Stimulated activated CD4-positive, alpha-beta T cell treated with anti-CD3 and anti-CD28 coated beads, Interleukin-12 subunit alpha, Interleukin-12 subunit beta, amount 100 ng/mL, for 48 hours (primary cell): ENCODE data around the gene CISH.

Experiments used
- DNase-seq, 3 donors: peaks; one replicate each; pipeline ENCODE4 v3.0.0-alpha.2; 2020; ENCODE audit warnings: low read depth in 2 of 3, low spot score in 1 of 3

CISH gene

DNA sequence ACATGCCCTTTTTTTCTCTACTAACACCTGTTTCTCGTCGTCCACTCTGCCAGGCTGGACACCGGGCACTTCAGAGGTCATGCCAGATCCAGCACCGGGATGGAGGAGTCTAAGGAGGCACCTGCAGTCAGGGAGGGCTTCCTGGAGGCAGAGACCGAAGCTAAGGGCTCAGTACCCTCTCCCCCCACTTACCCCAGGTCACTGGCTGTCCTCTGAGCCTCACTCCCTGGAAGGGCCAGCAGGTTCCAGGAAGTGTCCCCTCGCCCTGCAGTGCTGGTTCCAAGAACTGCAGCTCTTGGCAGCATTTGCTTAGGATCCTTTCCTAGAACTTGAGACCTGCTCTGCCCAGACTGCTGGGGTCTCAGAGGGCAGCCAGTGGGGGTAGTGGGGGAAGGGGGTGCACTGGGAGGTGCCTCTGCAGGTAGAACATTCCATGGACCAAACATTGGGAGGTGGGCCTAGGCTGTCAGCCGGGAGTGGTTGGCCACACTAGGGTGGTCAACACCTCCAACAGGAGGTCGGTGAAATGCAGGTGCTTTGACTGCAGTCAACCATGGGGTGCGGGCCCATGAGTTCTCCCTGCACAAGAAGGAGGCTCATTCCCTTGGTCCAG lies 11.3 kb downstream of the CISH start:
- no peak for DNase-seq

DNA sequence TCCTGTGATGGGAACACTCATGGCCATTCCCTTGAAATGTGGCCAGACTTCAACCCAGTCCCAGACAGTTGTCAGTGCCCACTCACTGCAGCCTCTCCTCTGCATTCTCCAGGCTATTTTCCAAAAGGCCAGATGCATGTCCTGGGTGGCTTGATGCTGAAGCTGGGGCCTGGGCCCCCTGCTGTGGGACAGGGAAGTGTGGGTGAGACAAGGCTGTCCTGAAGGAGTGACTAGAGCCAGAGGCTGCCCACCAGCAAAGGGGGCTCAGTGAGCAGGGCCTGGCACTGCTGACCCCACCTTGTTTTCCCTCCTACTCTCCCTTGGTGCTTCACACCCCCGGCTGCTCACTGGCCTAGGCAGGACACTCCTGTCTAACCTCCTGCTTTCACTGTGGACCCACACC lies 11.9 kb downstream of the CISH start:
- DNase-seq = no peak

DNA sequence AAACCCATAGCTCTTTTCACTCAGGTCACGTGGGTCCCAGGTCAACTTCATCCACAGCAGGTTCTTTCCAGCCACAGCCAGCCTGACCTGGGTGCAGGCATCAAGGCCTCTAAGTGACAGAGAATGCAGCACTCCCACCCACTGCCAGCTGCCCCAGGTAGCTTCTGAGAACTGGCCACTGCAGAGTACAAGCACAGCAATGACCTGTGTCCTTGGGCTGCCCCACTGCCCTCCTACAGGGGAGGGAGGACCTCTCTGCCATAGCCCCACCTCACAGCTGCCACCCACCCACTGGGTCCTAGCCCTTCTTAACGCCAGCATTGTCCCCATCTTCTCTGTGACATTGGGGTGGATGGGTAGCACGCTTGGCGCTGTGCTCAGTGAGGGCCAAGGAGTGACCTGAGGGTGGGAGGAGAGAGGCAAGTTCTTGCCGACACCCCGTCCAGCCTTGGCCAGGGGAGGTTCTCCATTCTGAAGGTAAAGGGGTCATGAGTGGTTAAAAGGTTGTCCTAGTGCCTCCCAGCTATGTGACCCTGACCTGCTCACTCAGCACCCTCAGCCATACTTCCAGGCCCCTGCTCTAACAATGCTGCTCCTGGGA lies 12.4 kb downstream of the CISH start:
- no peak for DNase-seq

DNA sequence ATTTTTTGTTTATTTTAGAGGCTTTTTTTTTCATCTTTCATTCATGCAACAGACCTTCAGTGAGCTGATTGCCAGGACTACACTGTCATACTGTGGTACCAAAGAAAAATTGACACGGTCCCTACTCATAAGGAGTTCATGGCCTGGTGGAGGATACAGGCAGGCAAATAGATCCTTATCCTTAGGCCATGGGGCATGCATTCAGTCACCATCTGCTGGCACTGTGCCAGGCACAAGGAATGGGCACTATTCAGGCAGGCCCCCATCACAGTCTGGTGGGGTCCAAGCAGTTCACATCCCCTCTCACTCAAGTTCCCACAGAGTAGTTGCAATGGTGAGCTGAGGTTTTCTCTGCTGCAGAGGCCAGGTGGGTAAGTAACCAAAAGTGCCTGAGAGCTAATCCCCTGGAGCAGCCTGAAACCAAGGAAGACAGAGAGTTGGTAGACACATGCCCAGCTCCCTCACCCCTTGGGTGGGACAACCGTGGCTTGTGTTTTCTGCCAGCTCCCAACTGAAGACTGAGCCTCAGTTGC lies 17.3 kb downstream of the CISH start:
- DNase-seq = no peak

DNA sequence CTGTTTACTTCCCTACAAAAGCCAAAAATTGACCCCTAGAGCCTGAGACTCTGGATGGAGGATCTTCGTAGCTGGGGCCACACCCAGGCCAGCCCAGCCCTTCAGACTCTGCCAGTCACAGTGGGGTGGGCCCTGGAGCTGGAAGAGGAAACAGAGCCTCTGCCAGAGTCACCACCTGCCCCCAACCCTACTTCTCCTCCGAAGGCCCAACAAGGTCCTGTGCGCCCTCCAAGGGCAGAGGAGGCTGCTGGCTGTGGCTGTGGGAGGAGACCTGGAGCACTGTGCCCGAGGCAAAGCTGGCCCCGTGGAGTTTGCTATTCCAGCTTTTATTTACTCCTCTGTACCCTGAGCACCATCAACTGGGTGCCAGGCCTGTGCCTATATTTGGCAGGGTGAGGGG lies 19.0 kb downstream of the CISH start:
- DNase-seq = no peak

DNA sequence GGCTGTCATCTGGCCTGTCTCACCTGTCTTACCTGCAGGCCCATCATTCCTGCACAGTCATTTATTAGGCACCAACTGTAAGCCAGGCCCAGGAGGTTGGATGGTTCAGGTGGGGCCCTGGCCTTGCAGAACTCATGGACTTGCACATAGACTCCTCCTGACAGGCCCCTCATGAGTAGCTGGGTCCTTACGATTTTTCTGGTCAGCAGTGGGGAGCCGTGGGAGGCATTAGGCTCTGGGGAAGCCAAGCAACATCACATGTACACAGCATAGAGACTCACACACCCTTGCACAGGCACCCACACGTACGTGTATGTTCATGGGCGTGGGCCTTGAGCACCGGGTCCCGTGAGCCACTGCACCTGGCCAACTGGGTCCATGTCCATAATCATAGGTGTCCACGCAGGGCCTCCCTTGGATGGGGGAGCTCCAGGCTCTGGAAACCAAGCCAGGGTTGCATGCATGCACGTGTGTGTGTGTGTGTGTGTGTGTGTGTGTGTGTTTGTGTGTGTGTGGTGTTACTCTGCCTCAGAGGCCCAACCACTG lies 20.3 kb downstream of the CISH start:
- no peak for DNase-seq

DNA sequence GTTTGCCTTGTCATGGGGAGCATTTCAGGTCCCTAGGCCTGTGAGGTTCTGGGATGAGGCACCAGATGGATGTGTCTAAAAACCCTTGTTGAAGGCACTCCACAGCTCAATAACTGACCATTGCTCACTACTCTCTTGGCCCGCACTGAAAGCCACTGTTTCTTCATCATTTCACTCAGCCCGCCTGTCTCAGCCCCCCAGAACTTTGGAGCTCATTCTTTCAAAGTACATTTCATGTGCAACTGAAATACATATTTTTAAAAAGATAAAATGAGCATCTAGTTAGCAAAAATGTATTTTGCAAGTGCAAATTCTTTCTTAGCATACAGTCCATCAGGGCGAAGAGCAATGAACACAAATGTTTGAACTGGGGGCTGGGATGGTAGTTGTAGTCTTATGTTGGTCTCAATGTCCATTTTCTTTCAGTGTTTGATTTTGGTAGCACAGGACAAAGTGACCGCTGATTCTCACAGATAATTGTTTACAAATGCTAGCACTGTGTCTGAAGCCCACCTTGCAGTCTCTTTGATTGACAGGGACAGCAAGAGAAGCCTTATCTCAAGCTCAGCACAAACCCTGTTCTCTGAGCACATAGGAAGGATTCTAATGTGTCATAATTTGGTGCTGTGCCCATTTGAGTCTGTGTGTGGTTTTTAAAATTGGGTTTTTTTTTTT lies 22.7 kb downstream of the CISH start:
- DNase-seq = no peak

DNA sequence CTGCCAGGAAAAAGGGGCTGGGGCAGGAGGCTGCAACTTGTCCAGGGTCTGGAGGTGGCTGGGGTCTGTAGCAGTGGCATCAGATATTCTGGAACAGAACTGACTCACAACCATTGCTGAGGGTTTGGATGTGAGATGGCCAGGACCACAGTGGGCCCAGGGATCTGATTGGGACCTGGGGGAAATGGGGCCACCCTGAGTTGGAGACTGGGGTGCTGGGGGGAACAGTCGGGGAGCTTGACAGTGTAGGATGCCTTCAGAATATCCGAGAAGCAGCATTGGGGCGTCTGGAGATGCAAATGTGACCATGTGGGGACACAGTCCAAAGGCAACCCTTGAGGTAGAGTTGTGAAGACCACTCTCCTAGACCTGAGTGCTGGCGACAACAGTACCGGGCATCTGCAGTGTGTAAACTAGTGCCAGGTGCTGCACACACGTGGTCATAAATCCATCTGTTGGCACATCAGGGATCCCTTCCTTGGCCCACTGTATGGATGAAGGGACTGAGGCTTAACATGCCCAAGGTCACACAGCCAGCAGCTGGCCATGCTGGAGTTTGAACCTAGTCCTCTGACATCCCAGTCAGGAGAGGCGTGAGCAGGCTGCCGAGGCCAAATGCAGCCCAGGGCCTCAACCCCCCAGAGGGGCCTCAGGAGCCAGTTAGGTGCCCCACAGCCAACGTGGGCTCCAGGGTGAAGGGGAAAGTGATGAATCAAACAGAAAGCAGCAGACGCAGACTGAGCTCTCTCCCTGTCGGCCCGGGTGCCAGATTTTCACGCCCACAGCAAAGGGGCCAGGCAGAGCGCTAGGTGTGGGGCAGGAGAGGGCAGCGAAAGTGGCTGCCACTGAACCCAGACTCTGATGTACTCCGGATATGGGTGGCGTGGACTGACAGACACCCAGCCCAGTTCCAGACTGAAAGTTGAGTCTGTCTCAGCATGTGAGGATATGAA lies 23.5 kb downstream of the CISH start:
- DNase-seq = peak; percentile 85 to 91 (median 86)

DNA sequence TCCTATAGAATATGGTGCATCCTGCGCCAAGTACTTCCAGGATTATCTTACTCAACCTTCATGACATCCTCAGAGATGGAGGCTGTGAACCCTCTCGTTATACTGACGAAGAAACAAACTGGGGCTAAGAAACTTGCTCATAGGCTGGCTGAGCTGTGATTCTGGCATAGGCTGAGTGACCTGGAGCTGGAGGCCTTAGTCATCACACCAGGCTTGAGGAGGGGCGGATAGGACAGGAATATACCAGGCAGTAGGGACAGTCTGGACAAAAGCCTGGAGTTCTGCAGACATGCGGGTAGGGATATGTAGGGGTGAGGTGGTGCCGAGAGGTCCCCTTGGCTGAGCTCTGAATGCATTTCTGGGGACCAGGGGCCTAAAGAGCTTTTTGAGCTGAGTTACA lies 24.2 kb downstream of the CISH start:
- DNase-seq = no peak

DNA sequence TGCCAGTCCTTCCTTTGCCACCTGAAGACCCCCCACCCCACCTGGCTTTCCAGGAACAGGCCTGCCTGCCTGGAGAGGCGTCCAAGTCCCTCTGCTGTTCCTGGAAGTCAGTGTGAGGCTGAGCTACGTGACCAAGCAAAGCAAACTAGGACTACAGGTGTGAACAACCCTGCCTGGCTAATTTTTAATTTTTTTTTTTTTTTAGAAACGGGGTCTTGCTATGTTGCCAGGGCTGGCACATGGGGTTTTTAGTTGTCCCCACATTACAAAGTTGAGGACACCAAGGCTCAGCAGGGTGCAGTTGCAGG lies 24.9 kb downstream of the CISH start:
- DNase-seq = no peak

DNA sequence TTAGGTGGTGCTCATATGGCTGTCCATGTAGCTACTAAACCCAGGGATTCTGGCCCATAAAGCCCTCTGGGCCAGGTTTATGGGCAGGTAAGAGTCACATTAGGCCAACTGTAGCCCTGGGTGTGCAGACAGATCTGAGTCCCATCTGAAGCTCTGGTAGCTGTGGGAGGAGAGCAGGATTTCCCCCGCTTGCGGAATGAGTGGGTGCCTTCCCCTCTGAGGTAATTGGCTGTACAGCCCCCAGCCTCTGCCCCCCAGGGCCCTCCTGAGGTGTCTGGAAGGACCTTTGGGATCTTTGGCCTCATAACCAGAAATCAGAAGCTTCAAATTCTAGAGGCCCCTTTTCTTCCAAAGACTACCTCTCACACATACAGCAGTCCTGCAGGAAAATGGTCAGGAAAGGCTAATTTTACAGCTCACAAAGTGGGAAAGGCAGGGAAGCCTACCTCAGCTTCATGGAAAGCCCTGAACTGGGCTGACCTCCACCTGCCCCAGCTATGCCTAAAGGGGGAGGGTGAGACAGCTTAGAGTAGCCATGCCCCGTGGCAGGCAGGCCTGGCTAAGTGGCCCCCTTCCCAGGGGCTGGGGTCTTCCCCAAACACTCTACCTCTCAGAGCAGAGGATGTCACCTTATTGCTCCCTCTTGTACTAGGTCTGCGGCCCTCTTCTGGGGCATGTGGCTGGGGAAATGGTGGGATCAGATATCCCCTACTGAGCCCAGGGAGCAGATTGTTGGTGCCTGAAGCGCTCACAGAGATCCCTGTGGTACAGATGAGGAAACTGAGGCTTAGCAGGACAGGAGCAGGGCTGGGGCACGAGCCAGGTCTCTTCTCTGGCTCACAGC lies 25.4 kb downstream of the CISH start:
- no peak for DNase-seq

DNA sequence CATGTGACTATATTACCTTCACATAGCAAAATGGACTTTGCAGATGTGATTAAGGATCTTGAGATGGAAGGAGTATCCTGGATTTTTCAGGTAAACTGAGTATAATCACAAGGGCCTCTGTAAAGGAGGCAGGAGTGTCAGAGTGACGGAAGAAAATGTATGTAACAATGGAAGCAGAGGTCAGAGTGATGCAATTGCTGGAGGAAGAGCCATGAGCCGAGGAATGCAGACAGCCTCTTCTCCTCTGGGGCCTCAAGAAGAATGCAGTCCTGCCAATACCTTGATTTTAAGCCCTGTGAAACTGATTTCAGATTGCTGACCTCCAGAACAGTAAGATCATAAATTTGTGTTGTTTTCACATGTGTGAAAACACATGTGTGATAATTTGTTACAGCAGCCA lies 27.2 kb downstream of the CISH start:
- no peak for DNase-seq

DNA sequence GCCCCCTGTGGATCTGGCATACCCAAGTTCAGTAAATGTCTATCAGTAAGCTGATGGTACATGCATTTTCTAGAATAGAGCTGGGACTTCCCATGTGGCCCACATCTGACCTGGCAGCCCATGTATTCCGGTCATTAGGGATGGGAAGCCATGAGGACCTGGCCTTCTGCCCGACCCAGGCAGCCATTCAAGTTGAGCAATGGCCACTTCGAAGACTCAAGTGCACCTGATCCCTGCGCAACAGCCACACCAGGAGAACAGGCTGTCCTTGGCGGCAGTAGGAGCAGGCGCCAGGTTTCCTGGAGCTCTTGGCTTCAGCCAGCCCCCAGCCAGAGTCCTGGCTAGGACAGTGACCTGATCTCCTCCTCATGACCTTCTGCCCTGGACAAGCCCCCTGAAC lies 27.7 kb downstream of the CISH start:
- DNase-seq = no peak

DNA sequence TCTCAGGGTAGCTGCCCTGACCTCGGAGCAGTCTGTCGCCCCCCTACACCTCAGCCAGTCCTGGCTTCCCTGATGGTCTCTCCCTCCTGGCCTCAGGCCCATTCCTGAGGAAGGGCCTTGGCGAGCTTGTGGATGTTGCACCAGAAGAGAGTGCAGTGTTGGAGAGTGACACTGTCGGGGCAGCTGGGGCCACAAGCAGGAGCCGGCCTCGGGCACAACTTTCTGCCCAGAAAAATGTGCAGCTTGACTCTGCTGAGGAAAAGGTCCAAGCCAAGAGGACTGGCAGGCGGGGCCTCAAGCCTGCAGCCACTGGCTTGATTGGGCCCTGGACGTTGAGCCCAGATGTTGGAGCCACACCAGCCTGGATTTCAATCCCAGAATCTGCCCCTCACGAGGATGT lies 29.5 kb downstream of the CISH start:
- no peak for DNase-seq

DNA sequence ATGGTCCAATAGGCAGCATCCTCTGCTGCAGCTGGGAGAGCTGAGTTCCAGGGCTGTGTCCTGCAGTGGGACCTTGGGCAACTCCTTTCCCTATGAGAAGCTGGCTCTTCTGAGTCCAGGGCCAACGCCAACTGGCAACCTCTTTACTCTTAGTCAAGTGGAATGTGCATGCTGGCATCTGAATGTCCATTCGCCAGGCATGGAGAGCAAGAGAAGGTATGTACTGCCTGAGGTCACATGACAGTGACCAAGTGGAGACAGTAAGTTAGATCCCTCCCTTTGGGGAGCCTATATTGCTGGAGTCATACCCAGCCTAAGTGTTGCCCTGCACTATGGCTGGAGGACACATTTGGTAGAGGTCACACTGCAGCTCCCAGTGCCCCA lies 30.1 kb downstream of the CISH start:
- no peak for DNase-seq

DNA sequence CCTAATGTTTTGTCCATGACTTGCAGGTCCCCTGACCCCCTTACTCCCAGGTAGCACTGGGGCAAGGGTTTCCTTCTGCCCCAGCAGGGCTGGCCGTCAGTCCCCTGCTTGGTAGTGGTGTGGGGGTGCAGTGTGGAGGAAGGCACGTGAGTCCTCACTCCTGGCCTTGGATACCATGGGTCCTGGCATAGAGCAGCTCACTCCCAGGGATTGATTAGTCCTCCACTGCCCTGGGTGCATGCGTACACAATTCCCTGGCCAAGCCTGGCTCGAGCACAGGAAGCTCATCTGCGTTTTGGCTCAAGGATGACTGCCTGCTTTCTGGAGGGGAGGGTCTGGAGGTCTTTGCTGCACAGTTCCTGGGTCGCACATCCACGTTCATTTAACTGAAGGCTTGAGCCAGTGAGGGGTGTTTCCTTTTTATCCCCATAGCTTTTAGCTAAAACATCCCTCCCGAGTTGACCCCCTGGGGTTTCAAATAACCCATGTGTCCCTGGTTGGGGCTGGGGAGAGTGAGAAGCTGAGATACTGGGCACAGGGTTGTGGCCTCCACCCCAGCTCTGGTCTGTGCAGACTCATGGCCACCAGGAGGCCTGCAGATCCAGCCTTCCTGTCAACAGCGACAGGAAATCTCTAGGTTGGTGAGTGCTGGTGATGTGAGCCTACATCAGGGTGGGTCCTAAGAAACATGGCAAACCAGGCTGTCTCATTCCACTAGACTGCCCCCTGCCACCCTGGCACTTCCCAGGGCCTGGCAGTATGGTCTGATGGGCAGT lies 30.7 kb downstream of the CISH start:
- no peak for DNase-seq

DNA sequence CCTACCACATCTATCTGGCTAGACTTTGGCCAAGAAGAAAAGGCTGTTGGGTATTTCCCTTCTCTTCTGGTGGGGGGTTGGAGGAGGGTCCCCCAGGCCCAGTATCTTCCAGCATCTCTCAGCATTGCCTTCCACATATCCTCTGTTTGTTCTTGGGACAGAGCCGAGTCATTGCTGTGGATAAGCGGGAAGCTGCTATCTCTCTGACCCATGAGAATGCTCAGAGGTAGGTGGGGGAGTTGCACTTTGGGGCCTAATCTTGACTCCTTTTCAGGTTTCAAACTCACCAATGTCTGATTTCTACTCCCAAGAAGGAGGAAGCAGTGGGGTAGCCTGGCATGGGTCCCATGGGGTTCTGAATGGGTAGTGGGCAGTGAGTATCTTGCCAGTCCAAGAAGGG lies 34.2 kb downstream of the CISH start:
- DNase-seq = no peak

DNA sequence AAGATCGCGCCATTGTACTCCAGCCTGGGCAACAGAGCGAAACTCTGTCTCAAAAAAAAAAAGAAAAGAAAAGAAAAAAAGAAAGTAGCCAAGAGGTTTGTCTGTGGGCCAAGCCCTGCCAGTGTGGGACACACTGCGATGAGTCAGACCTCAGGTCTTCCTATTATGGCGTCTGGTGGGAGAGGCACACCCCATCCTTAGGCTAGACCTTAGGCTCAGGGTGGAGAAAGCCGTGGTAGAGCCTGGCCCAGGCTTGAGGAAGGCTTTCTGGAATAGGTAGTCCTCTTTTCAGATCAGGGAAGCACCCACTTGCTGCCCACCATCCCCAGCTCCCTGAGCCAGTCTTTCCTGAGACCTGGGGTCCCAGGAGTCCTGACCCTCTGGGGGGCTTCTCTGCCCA lies 36.2 kb downstream of the CISH start:
- no peak for DNase-seq

DNA sequence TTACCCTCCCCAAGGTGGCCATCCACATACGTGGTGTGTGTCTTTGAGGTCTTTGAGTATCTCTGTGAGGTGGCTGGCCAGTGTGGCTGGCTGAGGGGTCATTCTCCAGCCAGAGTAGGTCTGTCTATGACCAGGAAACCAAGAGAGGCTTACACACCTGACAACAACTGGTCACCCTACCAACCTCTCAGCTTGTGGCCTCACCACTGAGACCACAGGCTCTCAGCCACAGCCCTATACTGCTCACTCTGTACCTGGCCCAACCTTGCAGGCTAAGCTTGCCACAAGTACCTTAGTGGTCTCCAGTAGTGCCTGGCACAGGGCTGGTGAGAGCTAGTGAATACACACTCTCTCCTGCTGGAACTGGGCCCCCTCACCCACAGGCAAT lies 37.1 kb downstream of the CISH start:
- DNase-seq = no peak
